NCI-H345 treated with DMSO at 0.1 percent for 48 hours (cell line): Measurements from ENCODE around the gene TRAP1.
A peak's percentile ranks its signal among the peaks of the same experiment; 100 is the strongest.
"Not testable (repeated sequence)": the region's sequence is repeated elsewhere in the genome, so short reads cannot be mapped to it uniquely, and the experiment has no call there.

Experiments used
- DNase-seq: peaks from one replicate; lab custom pipeline; 2025; ENCODE audit not compliant: unreplicated experiment; lab: John Stamatoyannopoulos, UW

Gene TRAP1

DNA sequence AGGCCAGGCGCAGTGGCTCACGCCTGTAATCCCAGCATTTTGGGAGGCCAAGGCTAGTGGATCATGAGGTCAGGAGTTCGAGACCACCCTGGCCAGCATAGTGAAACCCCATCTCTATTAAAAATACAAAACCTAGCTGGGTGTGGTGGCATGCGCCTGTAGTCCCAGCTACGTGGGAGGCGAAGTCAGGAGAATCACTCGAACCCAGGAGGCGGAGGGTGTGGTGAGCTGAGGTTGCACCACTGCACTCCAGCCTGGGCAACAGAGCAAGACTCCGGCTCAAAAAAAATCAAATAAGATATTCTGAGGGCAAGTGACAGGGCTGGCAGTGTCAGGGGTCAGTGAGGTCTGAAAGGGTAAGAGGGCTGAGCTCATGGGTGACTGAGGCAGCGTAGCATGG, 2.9 kb downstream of the TRAP1 start:
- not testable (repeated sequence) for DNase-seq

DNA sequence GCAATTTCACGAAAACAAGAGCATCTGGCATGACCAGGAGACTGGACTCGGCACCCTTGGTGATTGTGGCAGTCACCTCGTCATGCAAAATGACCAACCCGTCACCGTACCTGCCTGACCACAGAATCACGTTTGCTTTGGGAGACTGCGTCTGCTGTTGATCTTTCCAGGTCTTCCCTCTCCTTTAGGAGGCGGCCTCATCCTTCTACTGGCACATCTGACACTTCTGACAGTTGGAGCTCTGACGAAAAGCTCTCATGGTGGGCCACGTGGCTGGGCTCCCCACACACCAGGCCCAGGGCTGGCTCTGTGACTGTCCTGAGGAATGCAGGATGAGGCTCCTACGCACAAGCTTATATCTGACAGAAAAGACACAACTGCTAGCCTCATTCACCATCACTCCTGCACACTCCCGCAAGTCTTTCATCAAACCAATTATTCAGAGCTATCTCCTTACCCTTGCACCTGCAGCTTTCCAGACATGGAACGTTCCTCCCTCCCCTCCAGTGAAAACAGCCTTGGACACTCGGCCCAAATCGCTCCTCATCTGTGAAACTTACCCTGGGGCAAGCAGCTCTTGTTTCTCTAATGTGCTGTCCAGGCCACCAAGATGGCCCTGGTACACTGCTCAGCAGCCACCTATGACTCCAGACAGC, 3.6 kb downstream of the TRAP1 start:
- no peak for DNase-seq

GRCh38 chr16:3712861-3713372, 4.4 kb downstream of the TRAP1 start:
- no peak for DNase-seq

- no peak for DNase-seq
Observed at GRCh38 chr16:3706253-3707012, 10.9 kb downstream of the TRAP1 start.

DNA sequence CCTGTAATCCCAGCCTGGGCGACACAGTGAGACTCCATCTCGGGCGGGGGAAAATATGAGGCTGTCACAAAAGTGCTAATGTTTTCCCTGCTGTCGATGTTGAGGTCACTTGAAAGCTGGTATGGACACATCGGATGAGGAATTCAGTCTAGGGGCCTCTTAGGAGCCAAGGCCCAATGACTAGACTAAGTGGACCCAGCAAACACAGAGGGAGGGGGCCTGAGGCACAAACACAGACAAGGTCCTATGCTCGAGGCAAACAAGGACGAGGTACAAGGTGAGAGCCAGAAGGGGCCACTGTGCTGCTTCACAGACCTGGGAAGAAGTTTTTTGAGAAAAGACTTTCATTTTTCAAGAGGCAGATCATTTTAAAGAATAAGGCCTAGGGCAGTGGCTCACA, 15.2 kb downstream of the TRAP1 start:
- DNase-seq = no peak

- no peak for DNase-seq
Observed at GRCh38 chr16:3701531-3701930, 15.8 kb downstream of the TRAP1 start.

GRCh38 chr16:3698941-3699340, 18.4 kb downstream of the TRAP1 start:
- DNase-seq = no peak

DNA sequence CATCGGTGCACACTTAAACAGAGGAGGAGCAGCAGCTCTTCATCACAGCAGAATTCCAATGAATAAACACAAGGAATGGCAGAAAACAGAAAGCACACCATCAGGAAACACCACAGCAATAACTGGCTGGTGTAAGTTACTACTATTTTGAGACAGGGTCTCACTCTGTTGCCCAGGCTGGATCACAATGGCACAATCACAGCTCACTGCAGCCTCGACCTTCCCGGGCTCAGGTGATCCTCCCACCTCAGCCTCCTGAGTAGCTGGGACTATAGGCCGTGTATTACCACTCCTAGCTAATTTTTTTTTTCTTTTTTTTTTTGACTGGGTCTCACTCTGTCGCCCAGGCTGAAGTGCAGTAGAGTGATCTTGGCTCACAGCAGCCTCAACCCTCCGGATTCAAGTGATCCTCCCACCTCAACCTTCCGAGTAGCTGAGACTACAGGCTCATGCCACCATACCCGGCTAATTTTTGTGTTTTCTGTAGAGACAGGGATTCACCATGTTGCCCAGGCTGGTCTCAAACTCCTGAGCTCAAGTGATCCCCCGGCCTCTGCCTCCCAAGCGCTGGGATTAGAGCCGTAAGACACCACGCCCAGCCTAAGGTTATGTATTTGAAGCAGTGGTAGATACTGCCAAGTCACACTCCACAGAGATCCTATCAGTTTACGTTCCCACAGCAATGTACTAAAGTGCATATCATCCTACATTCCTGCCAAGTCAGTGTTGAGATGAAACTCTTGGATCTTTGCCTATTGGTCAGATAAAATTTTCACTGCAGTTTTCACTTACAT, 20.7 kb downstream of the TRAP1 start:
- no peak for DNase-seq

GRCh38 chr16:3695610-3696369, 21.5 kb downstream of the TRAP1 start:
- no peak for DNase-seq

- no peak for DNase-seq
Observed at GRCh38 chr16:3694051-3694450, 23.3 kb downstream of the TRAP1 start.

GRCh38 chr16:3691761-3692160, 25.6 kb downstream of the TRAP1 start:
- DNase-seq = no peak

DNA sequence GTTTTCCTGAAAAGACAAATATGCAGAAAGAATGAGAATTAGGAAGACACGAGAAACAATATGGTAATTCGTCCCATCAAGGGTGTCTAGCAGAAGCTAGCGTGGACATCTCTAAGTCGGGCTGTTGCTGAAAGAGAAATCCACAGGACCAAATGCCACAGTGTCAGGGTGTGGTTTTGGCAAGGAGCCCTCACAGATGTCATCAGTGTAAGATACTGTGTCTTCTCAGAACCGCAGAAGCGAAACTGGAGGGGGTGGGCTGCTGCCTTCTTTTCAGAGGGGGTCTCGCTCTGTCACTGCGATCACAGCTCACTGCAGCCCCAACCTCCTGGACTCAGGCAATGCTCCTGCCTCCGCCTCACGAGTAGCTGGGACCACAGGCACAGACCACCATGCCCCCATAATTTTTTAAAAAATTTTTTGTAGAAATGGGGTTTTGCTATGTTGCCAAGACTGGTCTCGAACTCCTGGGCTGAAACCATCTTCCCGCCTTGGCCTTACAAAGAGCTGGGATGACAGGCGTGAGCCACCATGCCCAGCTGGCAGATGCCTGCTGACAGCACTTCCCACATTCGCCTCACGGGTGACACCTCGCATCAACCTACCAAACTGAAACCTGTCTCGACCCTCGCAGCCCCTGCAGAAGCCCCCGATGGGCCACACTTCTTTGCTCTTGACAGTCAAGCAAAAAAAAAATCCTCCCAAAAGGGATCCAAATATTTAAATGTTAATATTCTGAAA, 26.2 kb downstream of the TRAP1 start:
- DNase-seq = no peak

GRCh38 chr16:3690470-3690928, 26.8 kb downstream of the TRAP1 start:
- DNase-seq = peak; percentile 69

- DNase-seq = no peak
Observed at GRCh38 chr16:3689731-3690130, 27.6 kb downstream of the TRAP1 start.

GRCh38 chr16:3687792-3688191, 29.5 kb downstream of the TRAP1 start:
- DNase-seq = no peak

DNA sequence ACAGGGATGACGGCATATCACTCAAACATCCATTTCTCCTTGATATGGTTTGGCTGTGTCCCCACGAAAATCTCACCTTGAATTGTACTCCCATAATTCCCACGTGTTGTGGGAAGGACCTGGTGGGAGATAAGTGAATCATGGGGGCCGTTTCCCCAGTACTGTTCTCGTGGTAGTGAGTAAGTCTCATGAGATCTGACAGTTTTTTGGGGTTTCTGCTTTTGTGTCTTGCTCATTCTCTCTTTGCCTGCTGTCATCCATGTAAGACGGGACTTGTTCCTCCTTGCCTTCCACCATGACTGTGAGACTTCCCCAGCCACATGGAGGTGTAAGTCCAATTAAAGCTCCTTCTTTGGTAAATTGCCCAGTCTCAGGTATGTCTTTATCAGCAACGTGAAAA, 30.3 kb downstream of the TRAP1 start:
- DNase-seq = no peak

- no peak for DNase-seq
Observed at GRCh38 chr16:3681206-3681605, 36.1 kb downstream of the TRAP1 start.

DNA sequence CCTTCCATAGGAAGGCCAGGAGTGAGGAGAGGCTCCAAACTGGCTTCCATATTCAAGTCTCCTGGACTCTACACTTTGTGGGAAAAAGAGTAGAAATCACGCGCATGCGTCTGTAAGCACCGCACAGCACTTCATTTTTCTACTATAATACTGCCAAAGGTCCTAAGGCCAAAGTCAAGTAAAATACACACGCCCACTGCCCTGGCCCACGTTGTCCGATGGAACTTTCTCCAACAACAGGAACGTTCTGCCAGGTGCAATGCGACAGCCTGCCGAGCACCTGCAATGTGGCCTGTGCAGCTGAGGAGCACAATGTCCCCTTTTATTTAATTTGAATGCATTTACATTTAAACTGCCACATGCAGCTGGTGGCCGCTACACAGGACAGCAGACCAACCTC, 39.3 kb downstream of the TRAP1 start:
- DNase-seq = no peak

- DNase-seq = no peak
Observed at GRCh38 chr16:3675601-3676130, 41.7 kb downstream of the TRAP1 start.
